Activated naive CD4-positive, alpha-beta T cell treated with anti-CD3 and anti-CD28 coated beads, Interleukin-2, amount 50 U/mL, for 72 hours (primary cell): ENCODE results near the gene OLFM3. TPM values are rescaled to one million over a fixed set of nuclear protein-coding genes. Genes with fewer than 3 reads are reported as not detected.

ENCODE experiments used
- ATAC-seq, 2 donors: fragments of 150-1000 bp; cut with Tn5 transposase; 2 replicates each; pipeline ENCODE4 v1.10.0; 2021; ENCODE audit warnings: mild to moderate bottlenecking in 2 of 2, moderate library complexity in 2 of 2
- DNase-seq, 2 donors: peaks; one replicate each; pipeline ENCODE4 v3.0.0; 2021 to 2022; ENCODE audit warnings: low spot score in 2 of 2
- H3K27ac Mint-ChIP-seq, 2 donors: one replicate each; pipeline ENCODE4 v1.8.0; 2022; ENCODE audit warnings: mild to moderate bottlenecking in 2 of 2, mixed read lengths in 2 of 2
- H3K36me3 Mint-ChIP-seq, 2 donors: one replicate each; pipeline ENCODE4 v1.8.0; 2022; ENCODE audit warnings: mixed read lengths in 2 of 2
- H3K9me3 Mint-ChIP-seq, 2 donors: one replicate each; pipeline ENCODE4 v1.8.0; 2022; ENCODE audit warnings: mixed read lengths in 2 of 2
- total RNA-seq, 2 donors: library from RNA; stranded (reverse); gene quantifications; one replicate each; pipeline ENCODE4 v1.2.3, GENCODE V29; 2022

The OLFM3 gene
- total RNA-seq, 2 donors from 2014 or later: not detected

DNA sequence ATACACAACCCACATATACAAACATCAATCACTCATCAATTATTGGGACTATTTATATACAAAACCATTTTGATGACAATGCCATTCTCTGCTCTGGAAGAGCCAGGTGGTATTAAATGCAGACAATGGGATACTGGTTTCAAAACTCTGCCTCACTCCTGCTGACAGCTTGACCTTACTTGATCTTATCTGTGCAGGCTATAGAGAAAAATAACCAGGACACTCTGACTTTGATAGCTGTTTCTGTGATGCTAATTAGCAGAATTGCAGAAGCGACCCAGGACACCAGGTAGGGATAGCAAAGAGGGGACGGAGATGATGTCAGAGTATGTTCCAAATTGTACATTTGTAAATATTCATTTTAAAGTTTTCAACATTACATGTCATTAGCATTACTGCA lies 89.5 kb downstream of the OLFM3 start:
- DNase-seq: no peak
- Mint-ChIP-seq H3K9me3 (no peaks in the 10 kb centered on the region), H3K36me3 (no peaks in the 10 kb centered on the region), H3K27ac (no peak overlapping the region)
- ATAC-seq: no peak

- Mint-ChIP-seq H3K27ac (no peak overlapping the region), H3K9me3 (no peaks in the 10 kb centered on the region), H3K36me3 (no peaks in the 10 kb centered on the region)
- ATAC-seq: no peak
- DNase-seq: no peak
These were observed 91.4 kb downstream of the OLFM3 start for GRCh38 chr1:101905283-101905835.

- ATAC-seq: no peak
- no peaks in the 10 kb centered on the region for H3K36me3 Mint-ChIP-seq
These were observed 94.5 kb downstream of the OLFM3 start for GRCh38 chr1:101902199-101902598.

GRCh38 chr1:101898137-101898536 lies 98.6 kb downstream of the OLFM3 start:
- no peaks in the 10 kb centered on the region for H3K36me3 Mint-ChIP-seq
- H3K27ac Mint-ChIP-seq: no peak overlapping the region
- no peak for DNase-seq
- ATAC-seq: no peak
- peaks cover under 1 to 3% of the 10 kb centered on the region in 2 donors for H3K9me3 Mint-ChIP-seq

More at GRCh38 chr1:101902199-101902598, 94.5 kb downstream of the OLFM3 start:
- H3K27ac Mint-ChIP-seq: no peak overlapping the region
- no peak for DNase-seq
- H3K9me3 Mint-ChIP-seq: no peaks in the 10 kb centered on the region

GRCh38 chr1:101884621-101885020 lies 112.1 kb downstream of the OLFM3 start:
- Mint-ChIP-seq H3K9me3 (no peaks in the 10 kb centered on the region), H3K36me3 (no peaks in the 10 kb centered on the region), H3K27ac (no peak overlapping the region)
- DNase-seq (no peak), ATAC-seq (no peak)

GRCh38 chr1:101875891-101876290 lies 120.8 kb downstream of the OLFM3 start:
- H3K27ac Mint-ChIP-seq: no peak overlapping the region
- ATAC-seq (no peak), DNase-seq (no peak)
- H3K36me3 Mint-ChIP-seq: no peaks in the 10 kb centered on the region
- no peaks in the 10 kb centered on the region for H3K9me3 Mint-ChIP-seq

- Mint-ChIP-seq H3K9me3 (no peaks in the 10 kb centered on the region), H3K36me3 (no peaks in the 10 kb centered on the region)
- no peak for ATAC-seq
These were observed 123.1 kb downstream of the OLFM3 start for GRCh38 chr1:101873672-101874071.

GRCh38 chr1:101859941-101860340 lies 136.8 kb downstream of the OLFM3 start:
- ATAC-seq (no peak), DNase-seq (no peak)
- H3K27ac Mint-ChIP-seq: no peak overlapping the region
- no peaks in the 10 kb centered on the region for H3K36me3 Mint-ChIP-seq
- no peaks in the 10 kb centered on the region for H3K9me3 Mint-ChIP-seq

More at GRCh38 chr1:101873672-101874071, 123.1 kb downstream of the OLFM3 start:
- no peak overlapping the region for H3K27ac Mint-ChIP-seq
- no peak for DNase-seq

DNA sequence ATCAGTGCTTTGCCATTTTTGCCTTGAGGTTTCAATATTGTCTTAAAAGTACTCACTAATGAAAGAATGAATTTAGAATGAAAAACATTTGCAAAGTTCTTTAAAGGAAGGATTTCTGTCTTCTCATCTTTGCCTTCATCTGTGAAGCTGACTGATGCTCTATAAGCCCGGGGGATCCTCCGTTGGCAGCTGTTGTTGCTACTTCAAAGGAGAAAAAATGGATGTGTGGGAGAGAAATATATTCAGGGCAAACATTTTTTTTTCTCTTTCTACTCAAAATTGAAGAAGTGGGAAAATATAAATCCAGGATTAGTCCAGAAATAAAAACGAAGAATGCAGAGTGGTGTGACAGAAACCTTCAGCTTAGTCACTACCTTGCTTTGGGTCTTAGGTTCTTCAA lies 142.5 kb downstream of the OLFM3 start:
- ATAC-seq: no peak
- no peaks in the 10 kb centered on the region for H3K9me3 Mint-ChIP-seq
- H3K36me3 Mint-ChIP-seq: no peaks in the 10 kb centered on the region
- DNase-seq: no peak
- H3K27ac Mint-ChIP-seq: no peak overlapping the region

DNA sequence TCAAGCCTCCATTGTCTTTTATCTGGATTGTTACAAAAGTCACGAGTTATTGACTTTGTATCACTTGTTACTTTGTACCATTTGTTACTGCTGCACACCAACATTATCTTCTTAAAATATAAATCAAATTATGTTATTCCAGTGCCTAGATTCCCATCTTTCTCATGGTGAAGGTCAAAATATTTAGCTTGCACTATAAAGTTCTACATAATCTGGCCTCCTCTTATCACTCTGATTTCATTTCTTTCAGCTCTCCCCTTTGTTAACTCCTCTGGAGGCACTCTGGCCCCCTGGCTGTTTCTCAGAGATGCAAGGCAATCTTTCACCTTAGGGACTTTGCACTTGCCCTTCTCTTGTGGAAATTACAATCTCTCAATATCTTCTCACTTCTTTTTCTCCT lies 143.8 kb downstream of the OLFM3 start:
- H3K36me3 Mint-ChIP-seq: no peaks in the 10 kb centered on the region
- no peak for ATAC-seq
- DNase-seq: no peak
- H3K9me3 Mint-ChIP-seq: no peaks in the 10 kb centered on the region
- H3K27ac Mint-ChIP-seq: no peak overlapping the region

DNA sequence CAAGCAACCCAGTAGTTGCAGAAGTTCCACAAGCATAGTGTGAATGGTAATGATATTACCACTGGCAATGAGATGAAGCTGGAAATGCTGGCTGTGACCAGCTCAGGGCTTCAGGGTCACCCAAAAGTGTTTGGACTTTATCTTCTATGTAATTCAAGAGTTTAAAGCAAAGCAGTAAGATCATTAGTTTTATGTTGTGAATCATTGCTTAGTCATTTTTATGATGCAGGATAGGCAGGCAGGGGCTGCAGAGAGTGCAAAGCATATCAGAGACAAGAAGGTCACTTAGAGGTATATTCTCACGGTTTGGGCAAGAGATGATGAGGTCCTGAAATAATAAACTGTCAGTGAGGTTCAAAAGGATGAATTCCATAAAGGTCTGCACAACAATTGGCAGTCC lies 147.4 kb downstream of the OLFM3 start:
- Mint-ChIP-seq H3K36me3 (no peaks in the 10 kb centered on the region), H3K9me3 (no peaks in the 10 kb centered on the region), H3K27ac (no peak overlapping the region)
- ATAC-seq: no peak
- DNase-seq: no peak

DNA sequence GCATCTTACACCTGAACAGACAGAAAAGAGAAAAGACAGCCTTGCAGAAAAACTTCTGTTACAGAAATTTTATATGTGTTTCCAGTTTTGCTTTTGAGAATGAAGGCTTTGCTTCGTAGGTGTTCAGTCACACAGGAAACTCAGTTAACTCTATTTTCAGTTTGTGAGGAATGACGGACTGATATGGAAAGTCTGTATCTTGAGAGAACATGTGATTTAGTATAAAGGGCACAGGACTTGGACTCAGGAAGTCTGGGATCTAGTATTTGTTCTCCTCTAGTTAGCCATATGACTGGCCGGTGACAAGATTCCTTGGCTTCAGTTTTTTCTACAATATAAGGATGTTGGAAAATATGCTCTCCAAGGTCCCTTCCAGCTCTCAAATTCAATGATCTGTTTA lies 149.1 kb downstream of the OLFM3 start:
- no peaks in the 10 kb centered on the region for H3K9me3 Mint-ChIP-seq
- no peak overlapping the region for H3K27ac Mint-ChIP-seq
- ATAC-seq (no peak), DNase-seq (no peak)
- no peaks in the 10 kb centered on the region for H3K36me3 Mint-ChIP-seq

DNA sequence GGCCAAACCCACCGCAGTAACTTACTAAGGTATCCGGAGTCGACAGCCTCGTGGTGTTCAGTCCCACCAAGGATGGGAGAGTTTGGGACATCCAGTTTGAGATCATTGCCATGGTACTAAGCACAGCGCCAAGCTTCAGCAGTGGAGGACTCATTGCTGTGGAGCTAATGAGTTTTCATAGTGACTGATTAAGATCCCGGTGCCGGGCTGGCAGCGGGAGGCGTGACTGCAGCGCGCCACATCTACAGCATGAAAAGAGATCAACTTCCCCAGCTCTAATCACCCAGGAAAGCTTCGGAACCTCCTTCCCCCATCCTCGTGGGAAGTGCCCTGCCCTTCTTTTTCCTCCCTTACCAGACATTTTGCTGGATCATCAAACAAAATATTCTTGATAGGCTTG lies 149.9 kb downstream of the OLFM3 start:
- DNase-seq (no peak), ATAC-seq (no peak)
- Mint-ChIP-seq H3K36me3 (no peaks in the 10 kb centered on the region), H3K9me3 (no peaks in the 10 kb centered on the region), H3K27ac (no peak overlapping the region)

- no peaks in the 10 kb centered on the region for H3K9me3 Mint-ChIP-seq
- DNase-seq: no peak
- no peaks in the 10 kb centered on the region for H3K36me3 Mint-ChIP-seq
- H3K27ac Mint-ChIP-seq: no peak overlapping the region
- ATAC-seq: no peak
These were observed 153.6 kb downstream of the OLFM3 start for GRCh38 chr1:101843160-101843559.

- ATAC-seq: no peak
- H3K27ac Mint-ChIP-seq: no peak overlapping the region
These were observed 154.9 kb downstream of the OLFM3 start for GRCh38 chr1:101841824-101842223.

GRCh38 chr1:101835988-101836387 lies 160.7 kb downstream of the OLFM3 start:
- no peak overlapping the region for H3K27ac Mint-ChIP-seq

More at GRCh38 chr1:101841824-101842223, 154.9 kb downstream of the OLFM3 start:
- DNase-seq: no peak
- Mint-ChIP-seq H3K9me3 (no peaks in the 10 kb centered on the region), H3K36me3 (no peaks in the 10 kb centered on the region)

GRCh38 chr1:101833312-101833711 lies 163.4 kb downstream of the OLFM3 start:
- Mint-ChIP-seq H3K27ac (no peak overlapping the region), H3K36me3 (no peaks in the 10 kb centered on the region), H3K9me3 (no peaks in the 10 kb centered on the region)
- ATAC-seq (no peak), DNase-seq (no peak)

More at GRCh38 chr1:101835988-101836387, 160.7 kb downstream of the OLFM3 start:
- no peak for DNase-seq
- Mint-ChIP-seq H3K9me3 (no peaks in the 10 kb centered on the region), H3K36me3 (no peaks in the 10 kb centered on the region)
- no peak for ATAC-seq

- no peak for DNase-seq
- Mint-ChIP-seq H3K36me3 (no peaks in the 10 kb centered on the region), H3K27ac (no peak overlapping the region), H3K9me3 (no peaks in the 10 kb centered on the region)
- ATAC-seq: no peak
These were observed 170.3 kb downstream of the OLFM3 start for GRCh38 chr1:101826416-101826815.

DNA sequence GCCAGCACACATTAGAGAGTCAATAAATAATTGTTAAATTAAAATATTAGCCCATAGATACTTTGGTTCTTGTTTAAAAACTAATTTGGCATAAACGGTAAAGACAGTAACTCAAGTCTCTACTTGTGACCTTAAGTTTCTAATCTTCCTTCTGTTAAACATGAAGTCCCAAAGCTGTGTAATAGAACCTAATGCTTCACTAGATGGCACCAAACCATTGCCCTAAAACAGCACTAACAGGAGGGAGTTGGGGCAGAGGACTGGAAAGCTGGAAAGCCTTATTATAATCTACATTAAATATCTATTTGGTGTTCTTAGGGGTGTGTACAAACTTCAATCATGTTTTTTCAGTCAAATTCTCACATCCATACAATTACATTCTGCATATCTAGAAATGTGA lies 176.7 kb downstream of the OLFM3 start:
- ATAC-seq (no peak), DNase-seq (no peak)
- no peaks in the 10 kb centered on the region for H3K9me3 Mint-ChIP-seq
- H3K27ac Mint-ChIP-seq: no peak overlapping the region
- H3K36me3 Mint-ChIP-seq: no peaks in the 10 kb centered on the region
